ENCODE data around the gene PRDX5. TPM values are rescaled to one million over a fixed set of nuclear protein-coding genes. Genes with fewer than 3 reads are reported as not detected.

Gene PRDX5
- total RNA-seq, 1 experiment from 2014 or later: 381 TPM

GRCh38 chr11:64299847-64300648 is 17.9 kb upstream of the PRDX5 start, which contains the start of gene CATSPERZ:
Gene CATSPERZ, plus strand, starts transcription at chr11:64300358. Its CDS starts 53 bp downstream, at chr11:64300411.
- Histone ChIP-seq H3F3A (ENCODE audit: insufficient read depth, low read depth) (peaks cover 24% of the 10 kb centered on the region; the same call in 1 of the 2 replicates), H3K27me3 (ENCODE audit: insufficient read depth, low read depth) (0 out of 2 replicates have a peak, but pooled peaks cover 7% of the 10 kb centered on the region), H2AFZ (peak within 1 kb of the TSS; percentile 83), H3K79me2 (ENCODE audit: low read depth) (no peaks in the 10 kb centered on the region), H4K20me1 (ENCODE audit: insufficient read depth) (no peaks in the 10 kb centered on the region), H3K4me1 (replicated peaks; ENCODE audit: insufficient read depth) (peaks cover 14% of the 10 kb centered on the region), H3K4me2 (peak within 1 kb of the TSS; percentile 86), H3K4me3 (peak within 1 kb of the TSS; percentile 54), H3K9me2 (ENCODE audit: insufficient read depth) (no peaks in the 10 kb centered on the region), H3K36me3 (ENCODE audit: low read depth) (no peaks in the 10 kb centered on the region), H3K27ac (no peak within 1 kb of the TSS), H3K9me3 (ENCODE audit: insufficient read depth, low read depth) (no peaks in the 10 kb centered on the region)
- intact Hi-C loops (cut with micrococcal nuclease; ENCODE audit: unreplicated experiment): loop anchor here (10.0 kb wide), 2 partner anchors 325 to 465 kb away; partner anchors contain the start of genes COX8A and MARK2
- DNase-seq: no peak
- POLR2A ChIA-PET (ENCODE audit: unreplicated experiment): interaction anchor here (0.5 kb wide), 2 partner anchors 361 to 460 kb away, joined by 3 to 10 read pairs; no protein-coding TSS in a partner anchor
- BruUV-seq (replicated peaks): no TSS peak
- TF ChIP-seq, protein P1, sequence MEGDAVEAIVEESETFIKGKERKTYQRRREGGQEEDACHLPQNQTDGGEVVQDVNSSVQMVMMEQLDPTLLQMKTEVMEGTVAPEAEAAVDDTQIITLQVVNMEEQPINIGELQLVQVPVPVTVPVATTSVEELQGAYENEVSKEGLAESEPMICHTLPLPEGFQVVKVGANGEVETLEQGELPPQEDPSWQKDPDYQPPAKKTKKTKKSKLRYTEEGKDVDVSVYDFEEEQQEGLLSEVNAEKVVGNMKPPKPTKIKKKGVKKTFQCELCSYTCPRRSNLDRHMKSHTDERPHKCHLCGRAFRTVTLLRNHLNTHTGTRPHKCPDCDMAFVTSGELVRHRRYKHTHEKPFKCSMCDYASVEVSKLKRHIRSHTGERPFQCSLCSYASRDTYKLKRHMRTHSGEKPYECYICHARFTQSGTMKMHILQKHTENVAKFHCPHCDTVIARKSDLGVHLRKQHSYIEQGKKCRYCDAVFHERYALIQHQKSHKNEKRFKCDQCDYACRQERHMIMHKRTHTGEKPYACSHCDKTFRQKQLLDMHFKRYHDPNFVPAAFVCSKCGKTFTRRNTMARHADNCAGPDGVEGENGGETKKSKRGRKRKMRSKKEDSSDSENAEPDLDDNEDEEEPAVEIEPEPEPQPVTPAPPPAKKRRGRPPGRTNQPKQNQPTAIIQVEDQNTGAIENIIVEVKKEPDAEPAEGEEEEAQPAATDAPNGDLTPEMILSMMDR (conservative IDR thresholded peaks at IDR 0.05): no peak
- TF ChIP-seq EZH2 (IDR thresholded peaks at IDR 0.05; ENCODE audit: low read depth): no peak
- CTCF ChIA-PET: interaction anchor here (0.5 to 2.3 kb wide), 12 partner anchors 14 to 388 kb away, joined by 3 to 23 read pairs (median 4); partner anchors contain the start of genes FKBP2, PPP1R14B and STIP1

DNA sequence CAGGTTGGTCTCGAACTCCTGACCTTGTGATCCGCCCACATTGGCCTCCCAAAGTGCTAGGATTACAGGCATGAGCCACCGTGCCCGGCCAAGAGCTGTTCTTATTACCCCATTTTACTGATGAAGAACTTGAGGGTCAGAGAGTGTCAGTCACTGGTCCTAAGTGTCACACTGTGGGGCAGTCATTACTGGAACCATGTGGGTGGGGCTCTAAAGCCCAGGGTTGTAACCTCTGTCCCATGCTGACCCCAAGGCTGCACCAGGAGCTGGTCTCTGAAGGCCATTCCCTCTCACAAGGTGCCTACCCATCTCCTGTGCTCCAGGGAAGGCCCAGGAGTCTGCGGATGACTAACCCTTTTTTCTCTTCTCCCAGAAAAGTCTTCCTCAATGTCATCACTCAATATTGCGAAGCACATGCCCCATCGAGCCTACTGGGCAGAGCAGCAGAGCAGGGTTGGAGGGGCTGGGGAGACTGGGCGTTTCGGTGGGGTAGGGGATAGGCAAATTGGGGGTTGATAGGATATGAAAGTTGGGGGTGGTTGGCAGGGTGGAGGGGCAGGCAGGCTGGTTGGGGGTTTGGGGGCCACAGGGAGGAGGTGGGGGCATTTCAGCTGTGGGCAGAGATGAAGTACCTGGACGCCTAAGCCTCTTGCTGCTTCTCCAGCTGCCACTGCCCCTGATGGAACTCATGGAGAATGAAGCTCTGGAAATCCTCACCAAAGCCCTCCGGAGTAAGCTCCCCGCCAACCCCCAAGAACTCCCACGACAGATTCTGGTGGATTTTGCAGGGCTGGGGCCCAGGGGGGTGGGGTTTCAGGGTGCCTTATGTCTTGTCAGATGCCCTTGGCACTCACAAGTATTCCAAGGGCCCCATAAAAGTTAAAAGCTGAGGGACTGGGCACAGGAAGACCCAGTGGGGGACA is 14.6 kb upstream of the PRDX5 start:
- intact Hi-C loops (cut with micrococcal nuclease; ENCODE audit: unreplicated experiment): loop anchor here (1.0 to 10.0 kb wide), 6 partner anchors 15 to 469 kb away; partner anchors contain the start of genes COX8A, FKBP2, MARK2 and PRDX5
- Histone ChIP-seq H3F3A (ENCODE audit: insufficient read depth, low read depth) (peaks cover 24% of the 10 kb centered on the region; the same call in 1 of the 2 replicates), H3K27ac (no peak overlapping the region), H3K4me3 (no peak overlapping the region; the same call in 1 of the 2 replicates), H3K36me3 (ENCODE audit: low read depth) (no peaks in the 10 kb centered on the region), H3K27me3 (ENCODE audit: insufficient read depth, low read depth) (0 out of 2 replicates have a peak, but pooled peaks cover 7% of the 10 kb centered on the region), H3K79me2 (ENCODE audit: low read depth) (peaks cover 21% of the 10 kb centered on the region), H4K20me1 (ENCODE audit: insufficient read depth) (no peaks in the 10 kb centered on the region; the same call in 1 of the 2 replicates), H3K4me2 (peak overlapping the region; percentile 77), H3K9me2 (ENCODE audit: insufficient read depth) (no peaks in the 10 kb centered on the region), H2AFZ (no peak overlapping the region), H3K9me3 (ENCODE audit: insufficient read depth, low read depth) (no peaks in the 10 kb centered on the region), H3K4me1 (replicated peaks; ENCODE audit: insufficient read depth) (peaks cover 27% of the 10 kb centered on the region)
- no peak for TF ChIP-seq EZH2 (IDR thresholded peaks at IDR 0.05; ENCODE audit: low read depth)
- TF ChIP-seq, protein P1 (conservative IDR thresholded peaks at IDR 0.05): no peak
- peak in 1 of 2 experiments; percentile 34 for DNase-seq
- no TSS peak for BruUV-seq (replicated peaks)
- CTCF ChIA-PET: interaction anchor here (0.6 to 1.9 kb wide), 11 partner anchors 14 to 345 kb away, joined by 3 to 22 read pairs (median 6); partner anchors contain the start of genes PPP1R14B, PRDX5 and TRMT112
- POLR2A ChIA-PET (ENCODE audit: unreplicated experiment): interaction anchor here (0.5 kb wide), 2 partner anchors 27 to 118 kb away, joined by 7 to 19 read pairs; partner anchors contain the start of gene STIP1

Measured in PC-9 (cell line).